Activated CD4-positive, alpha-beta T cell treated with anti-CD3 and anti-CD28 coated beads for 4 hours (primary cell): ENCODE measurements around the gene DLGAP3.

Experiments
- DNase-seq, 2 donors: peaks; one replicate each; pipeline ENCODE4 v3.0.0-alpha.2; 2020

The DLGAP3 gene

GRCh38 chr1:34866762-34867109 is 62.7 kb downstream of the DLGAP3 start:
- no peak for DNase-seq

- DNase-seq = peak; percentile 93 to 96
Observed at GRCh38 chr1:34865981-34866761, 63.3 kb downstream of the DLGAP3 start.

GRCh38 chr1:34865573-34865972 is 63.9 kb downstream of the DLGAP3 start:
- DNase-seq = no peak

GRCh38 chr1:34864759-34865158 is 64.7 kb downstream of the DLGAP3 start:
- DNase-seq = no peak

GRCh38 chr1:34863501-34863900 is 65.9 kb downstream of the DLGAP3 start:
- no peak for DNase-seq

GRCh38 chr1:34859446-34860200 is 69.8 kb downstream of the DLGAP3 start, which contains the start of gene SMIM12:
TSS of gene SMIM12 (minus strand) at chr1:34859749. CDS start at chr1:34855977, 3,772 bp downstream.
- DNase-seq = peak; percentile 91 to 92

GRCh38 chr1:34858901-34859445 is 70.5 kb downstream of the DLGAP3 start:
- DNase-seq = peak; percentile 36 to 46

GRCh38 chr1:34856697-34857096 is 72.8 kb downstream of the DLGAP3 start:
- DNase-seq = no peak

- peak; percentile 84 to 88 for DNase-seq
Observed at GRCh38 chr1:34852677-34853217, 76.7 kb downstream of the DLGAP3 start.

- no peak for DNase-seq
Observed at GRCh38 chr1:34851431-34852105, 77.9 kb downstream of the DLGAP3 start.

- no peak for DNase-seq
Observed at GRCh38 chr1:34850382-34850781, 79.1 kb downstream of the DLGAP3 start.

- no peak for DNase-seq
Observed at GRCh38 chr1:34847094-34847493, 82.4 kb downstream of the DLGAP3 start.

- DNase-seq = no peak
Observed at GRCh38 chr1:34846265-34846664, 83.2 kb downstream of the DLGAP3 start.

GRCh38 chr1:34845131-34845901 is 84.1 kb downstream of the DLGAP3 start:
- DNase-seq = no peak

- no peak for DNase-seq
Observed at GRCh38 chr1:34844252-34844634, 85.2 kb downstream of the DLGAP3 start.

- DNase-seq = no peak
Observed at GRCh38 chr1:34843392-34844251, 85.8 kb downstream of the DLGAP3 start.

GRCh38 chr1:34842952-34843371 is 86.5 kb downstream of the DLGAP3 start:
- no peak for DNase-seq

GRCh38 chr1:34842073-34842472 is 87.4 kb downstream of the DLGAP3 start:
- no peak for DNase-seq

GRCh38 chr1:34840426-34840825 is 89.0 kb downstream of the DLGAP3 start:
- no peak for DNase-seq

- DNase-seq = no peak
Observed at GRCh38 chr1:34839526-34840305, 89.7 kb downstream of the DLGAP3 start.
